Fibroblast of skin of back (primary cell): ENCODE measurements around the gene CDK4. TPM values are rescaled to one million over a fixed set of nuclear protein-coding genes. Genes with fewer than 3 reads are reported as not detected.
"Not testable (repeated sequence)": the region's sequence is repeated elsewhere in the genome, so short reads cannot be mapped to it uniquely, and the experiment has no call there.

Experiments used
- DNase-seq: peaks from one replicate; pipeline ENCODE4 v3.0.0-alpha.2; 2013
- polyA plus RNA-seq, 2 experiments: library from polyadenylated mRNA; unstranded; fragments of 120-200 nt; gene quantifications; one replicate each; pipeline ENCODE4 v1.2.1, GENCODE V29; 2013; ENCODE audit not compliant: insufficient read length in 2 of 2

The CDK4 gene
- polyA plus RNA-seq (2013, experiment 1 of 2; ENCODE audit: insufficient read length): 213 TPM
- 125 TPM for polyA plus RNA-seq (2013, experiment 2 of 2; ENCODE audit: insufficient read length)

- peak; percentile 100 for DNase-seq
Observed at GRCh38 chr12:57751788-57752667, at the start of gene CDK4. TSS of gene CDK4 (minus strand) at chr12:57752310. CDS start at chr12:57751717, 593 bp downstream.

- no peak for DNase-seq
Observed at GRCh38 chr12:57800965-57801364, 48.9 kb upstream of the CDK4 start.

DNA sequence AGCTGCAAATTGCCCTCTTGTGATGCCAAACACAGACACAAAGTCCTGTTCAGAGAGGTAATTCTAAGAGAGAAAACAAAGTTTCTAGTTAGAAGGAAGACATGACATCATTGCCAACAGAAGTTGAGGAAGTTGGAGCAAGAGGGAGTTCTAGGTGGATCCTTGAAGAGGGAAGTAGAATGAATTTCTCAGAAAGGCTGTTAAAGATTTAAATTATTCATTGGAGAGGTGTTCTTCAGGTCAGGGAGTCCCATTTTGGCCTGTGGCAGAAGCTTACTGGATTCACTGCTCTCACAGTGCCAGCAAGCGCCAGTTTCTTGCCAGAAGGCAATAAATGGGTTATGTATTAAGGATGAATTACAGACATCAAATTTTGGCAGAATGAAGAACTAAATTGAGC lies 45.8 kb upstream of the CDK4 start:
- no peak for DNase-seq

GRCh38 chr12:57796996-57797395 lies 44.9 kb upstream of the CDK4 start:
- DNase-seq: no peak

GRCh38 chr12:57795354-57795753 lies 43.2 kb upstream of the CDK4 start:
- peak; percentile 32 for DNase-seq

- DNase-seq: peak; percentile 87
Observed at GRCh38 chr12:57793920-57794319, 41.8 kb upstream of the CDK4 start.

DNA sequence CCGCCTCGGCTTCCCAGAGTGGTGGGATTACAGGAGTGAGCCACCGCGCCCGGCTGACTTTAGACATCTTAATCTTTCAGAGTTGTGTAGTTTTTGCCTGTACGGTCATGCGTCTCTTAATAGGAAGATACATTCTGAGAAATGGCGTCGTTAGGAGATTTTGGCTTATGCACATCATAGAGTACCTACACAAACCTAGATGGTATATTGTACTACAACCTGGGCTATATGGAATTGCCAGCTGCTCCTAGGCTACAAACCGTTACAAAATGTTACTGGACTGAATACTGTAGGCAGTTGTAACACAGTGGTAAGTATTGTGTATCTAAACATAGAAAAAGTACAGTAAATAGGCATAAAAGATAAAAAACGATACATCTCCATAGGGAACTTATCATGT lies 31.8 kb upstream of the CDK4 start:
- DNase-seq: no peak

DNA sequence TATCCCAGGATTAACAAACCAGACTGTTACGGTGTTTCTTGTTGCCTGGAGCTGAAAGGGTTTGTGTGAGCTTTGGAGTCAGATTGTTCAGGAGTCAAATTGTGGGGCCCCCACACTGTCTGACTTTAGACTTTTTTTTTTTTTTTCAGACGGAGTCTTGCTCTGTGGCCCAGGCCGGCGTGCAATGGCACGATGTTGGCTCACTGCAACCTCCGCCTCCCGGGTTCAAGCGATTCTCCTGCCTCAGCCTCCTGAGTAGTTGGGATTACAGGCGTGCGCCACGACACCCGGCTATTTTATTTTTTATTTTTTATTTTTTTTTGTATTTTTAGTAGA lies 31.3 kb upstream of the CDK4 start:
- no peak for DNase-seq

DNA sequence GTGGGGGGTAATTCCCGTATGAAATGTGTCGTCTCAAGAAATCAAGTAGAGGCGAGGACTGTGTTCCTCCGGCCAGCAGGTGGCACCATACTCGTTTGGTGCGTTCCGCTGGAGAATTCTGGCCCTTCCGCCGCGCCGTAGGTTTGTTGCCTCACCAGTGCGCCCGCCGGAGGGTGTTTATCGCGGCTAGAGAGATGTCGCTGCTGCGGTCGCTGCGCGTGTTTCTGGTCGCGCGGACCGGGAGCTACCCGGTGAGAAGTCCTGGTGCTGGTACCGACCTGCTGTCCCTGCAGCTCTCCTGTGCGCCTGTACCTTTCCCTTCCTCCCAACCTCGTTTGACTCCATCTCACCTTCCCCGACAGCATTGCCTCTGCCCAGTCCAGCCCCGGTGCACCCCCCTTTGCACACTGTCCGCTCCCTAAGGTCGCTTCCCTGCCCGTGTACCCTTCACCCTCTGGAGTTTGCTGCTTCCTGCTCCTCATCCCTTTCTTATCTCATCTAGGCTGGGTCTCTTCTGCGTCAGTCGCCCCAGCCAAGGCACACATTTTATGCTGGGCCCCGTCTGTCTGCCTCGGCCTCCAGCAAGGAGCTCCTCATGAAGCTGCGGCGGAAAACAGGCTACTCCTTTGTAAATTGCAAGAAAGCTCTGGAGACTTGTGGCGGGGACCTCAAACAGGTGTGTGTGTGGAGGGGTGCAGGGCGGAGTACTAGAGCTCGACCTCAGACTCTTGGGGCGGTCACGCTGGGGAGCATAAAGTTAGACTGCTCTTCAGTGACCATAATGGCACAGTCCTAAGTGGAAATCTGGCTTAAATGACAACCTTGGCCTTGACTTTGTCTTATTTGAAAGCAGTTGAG lies 30.7 kb upstream of the CDK4 start, which contains the start of gene TSFM:
Gene TSFM (plus strand): TSS at position 180 of the 858 bp plus-strand sequence. CDS start 15 bp downstream, at position 195.
- DNase-seq: peak; percentile 95

DNA sequence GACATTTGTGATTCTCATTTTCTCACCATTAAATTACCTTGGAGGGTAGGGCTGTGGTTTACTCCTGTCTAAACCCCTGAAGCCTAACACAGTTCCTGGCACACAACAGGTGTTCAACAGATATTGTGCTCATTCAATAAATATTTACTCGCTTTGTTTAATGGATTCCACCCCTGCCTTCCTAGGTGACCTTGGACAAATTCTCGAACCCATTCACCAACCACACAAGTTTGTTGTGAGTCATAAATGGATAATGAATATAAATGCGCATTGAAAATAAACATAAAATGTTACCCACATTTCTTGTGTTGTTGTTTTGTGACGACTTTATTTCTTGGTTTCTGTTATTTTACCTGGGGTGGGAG lies 30.1 kb upstream of the CDK4 start:
- DNase-seq: no peak

- no peak for DNase-seq
Observed at GRCh38 chr12:57781801-57782200, 29.7 kb upstream of the CDK4 start.

DNA sequence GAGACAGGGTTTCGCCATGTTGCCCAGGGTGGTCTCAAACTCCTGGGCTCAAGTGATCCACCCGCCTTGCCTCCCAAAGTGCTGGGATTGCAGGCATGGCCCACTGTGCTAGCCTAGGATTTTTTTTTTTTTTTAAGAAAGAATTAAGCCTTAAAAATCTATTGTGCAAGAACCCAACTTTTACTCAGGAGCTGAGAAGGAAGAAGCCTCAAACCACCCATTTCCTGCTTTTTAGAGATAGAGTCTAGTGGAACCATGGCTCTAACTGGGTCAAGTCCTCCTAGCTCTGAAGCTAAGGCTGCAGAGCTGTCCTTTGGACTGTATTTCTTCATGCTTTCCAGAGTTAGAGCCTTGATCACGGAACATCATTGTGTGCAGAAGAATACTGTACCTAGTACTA lies 29.1 kb upstream of the CDK4 start:
- no peak for DNase-seq

DNA sequence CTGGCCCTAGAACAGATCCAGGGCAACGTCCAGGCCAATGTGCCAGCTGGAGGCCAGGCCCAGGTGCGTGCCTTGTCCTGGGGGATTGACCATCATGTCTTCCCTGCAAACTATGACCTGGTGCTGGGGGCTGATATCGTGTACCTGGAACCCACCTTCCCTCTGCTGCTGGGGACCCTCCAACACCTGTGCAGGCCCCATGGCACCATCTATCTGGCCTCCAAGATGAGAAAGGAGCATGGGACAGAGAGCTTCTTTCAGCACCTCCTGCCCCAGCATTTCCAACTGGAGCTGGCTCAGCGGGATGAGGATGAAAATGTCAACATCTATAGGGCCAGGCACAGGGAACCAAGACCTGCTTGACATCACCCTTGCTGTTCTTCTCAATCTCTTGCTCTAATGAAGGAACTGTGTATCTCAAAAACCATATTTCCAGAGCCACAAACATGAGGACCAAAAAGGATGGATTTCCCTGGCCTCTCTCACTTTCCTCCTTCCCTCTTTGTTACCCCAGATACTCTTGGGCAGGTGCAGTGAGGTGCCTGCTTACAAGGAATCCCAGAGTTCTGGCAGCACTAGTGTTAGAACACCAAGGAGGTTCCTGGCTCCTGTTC lies 28.3 kb upstream of the CDK4 start:
- DNase-seq: no peak

GRCh38 chr12:57779736-57780135 lies 27.6 kb upstream of the CDK4 start:
- DNase-seq: no peak

GRCh38 chr12:57777911-57778310 lies 25.8 kb upstream of the CDK4 start:
- no peak for DNase-seq

GRCh38 chr12:57777367-57777766 lies 25.3 kb upstream of the CDK4 start:
- DNase-seq: no peak

- DNase-seq: no peak
Observed at GRCh38 chr12:57776247-57776587, 24.1 kb upstream of the CDK4 start.

- no peak for DNase-seq
Observed at GRCh38 chr12:57775563-57776246, 23.6 kb upstream of the CDK4 start.

DNA sequence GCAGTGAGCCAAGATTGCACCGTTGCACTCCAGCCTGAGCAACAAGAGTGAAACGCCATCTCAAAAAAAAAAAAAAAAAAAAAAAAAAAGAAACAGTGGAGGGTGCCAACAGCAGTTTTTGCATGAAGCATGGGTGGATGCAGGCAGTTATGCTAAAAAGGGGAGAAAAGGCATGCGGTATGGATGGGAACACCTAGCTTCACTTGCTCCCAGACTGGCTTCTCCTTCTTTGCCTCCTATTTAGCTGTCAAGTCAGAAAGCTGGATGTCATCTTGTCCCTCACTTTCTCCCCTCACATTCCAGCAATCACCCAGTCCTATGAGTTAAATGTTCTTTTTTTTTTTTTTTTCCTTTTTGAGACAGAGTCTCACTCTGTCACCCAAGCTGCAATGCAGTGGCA lies 22.9 kb upstream of the CDK4 start:
- DNase-seq: no peak

DNA sequence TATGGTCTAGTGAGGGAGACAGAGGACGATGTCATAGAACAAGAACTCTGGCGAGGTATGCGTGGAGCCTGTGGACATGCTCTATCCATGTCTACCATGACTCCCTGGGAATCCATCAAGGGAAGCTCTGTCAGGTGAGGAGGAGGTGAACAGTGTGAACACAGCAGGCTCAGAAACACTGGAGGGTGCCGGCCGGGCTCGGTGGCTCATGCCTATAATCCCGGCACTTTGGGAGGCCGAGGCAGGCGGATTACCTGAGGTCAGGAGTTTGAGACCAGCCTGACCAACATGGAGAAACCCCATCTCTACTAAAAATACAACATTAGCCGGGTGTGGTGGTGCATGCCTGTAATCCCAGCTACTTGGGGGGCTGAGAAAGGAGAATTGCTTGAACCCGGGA lies 22.5 kb upstream of the CDK4 start:
- not testable (repeated sequence) for DNase-seq

DNA sequence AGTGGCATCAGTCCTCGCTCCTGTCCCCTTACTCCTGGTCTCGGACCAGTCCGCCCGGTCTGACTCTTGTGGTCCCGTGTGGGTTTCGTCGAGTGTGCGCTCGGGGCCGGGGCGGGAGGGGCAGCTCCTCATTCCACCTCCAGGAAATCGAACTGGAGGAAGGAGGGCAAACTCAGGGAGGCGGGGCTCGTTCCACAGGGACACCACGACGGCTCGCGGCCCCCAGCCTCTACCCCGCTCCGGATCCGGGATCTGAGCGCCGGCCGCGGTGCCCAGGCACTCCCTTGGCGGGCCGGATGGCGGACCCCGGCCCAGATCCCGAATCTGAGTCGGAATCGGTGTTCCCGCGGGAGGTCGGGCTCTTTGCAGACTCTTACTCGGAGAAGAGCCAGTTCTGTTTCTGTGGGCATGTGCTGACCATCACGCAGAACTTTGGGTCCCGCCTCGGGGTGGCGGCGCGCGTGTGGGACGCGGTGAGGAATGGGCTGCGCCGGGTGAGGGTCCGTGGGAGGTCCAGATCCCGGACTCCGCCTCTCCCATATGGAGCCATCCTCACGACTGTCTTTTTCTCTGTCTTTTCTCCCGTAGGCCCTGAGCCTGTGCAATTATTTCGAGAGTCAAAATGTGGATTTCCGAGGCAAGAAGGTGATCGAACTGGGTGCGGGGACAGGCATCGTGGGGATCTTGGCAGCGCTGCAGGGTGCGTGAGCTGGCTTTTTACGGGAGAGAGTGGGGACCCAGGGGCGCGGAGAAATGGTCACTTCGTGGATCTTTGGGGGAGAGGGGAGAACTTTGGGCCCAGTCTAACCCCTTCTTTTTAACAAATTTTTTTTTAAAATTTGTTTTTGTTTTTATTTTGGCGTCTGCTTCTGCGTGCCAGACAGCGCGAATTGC lies 20.6 kb upstream of the CDK4 start, which contains the start of gene EEF1AKMT3:
Gene EEF1AKMT3 (plus strand): TSS at position 186 of the 894 bp plus-strand sequence. CDS start 111 bp downstream, at position 297.
- peak; percentile 69 for DNase-seq
